CD4-positive, alpha-beta T cell treated with Interleukin-21 for 1 hour (primary cell): ENCODE measurements around the gene ATP5PB.

Experiments
- DNase-seq: peaks from one replicate; pipeline ENCODE4 v3.0.0-alpha.2; 2020

ATP5PB gene

DNA sequence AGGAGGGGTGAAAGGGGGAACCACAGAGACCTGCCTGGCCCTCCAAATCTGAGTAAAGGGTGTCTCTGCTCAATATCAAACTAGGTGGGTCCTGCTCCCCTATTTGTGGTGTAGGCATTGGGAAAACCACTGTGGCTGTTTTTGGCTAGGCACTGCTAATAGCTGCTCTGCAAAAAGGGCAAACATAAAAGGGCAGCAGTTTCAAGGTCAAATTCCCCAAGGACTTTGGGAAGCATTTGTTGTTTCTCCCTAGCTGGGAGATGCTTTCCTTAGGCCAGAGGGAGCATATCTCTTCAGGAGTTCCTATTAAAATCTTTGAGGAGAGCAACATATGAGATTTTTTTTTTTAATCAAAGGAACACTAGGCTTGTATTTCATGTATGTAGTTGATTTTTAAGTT is 26.9 kb downstream of the ATP5PB start:
- no peak for DNase-seq

DNA sequence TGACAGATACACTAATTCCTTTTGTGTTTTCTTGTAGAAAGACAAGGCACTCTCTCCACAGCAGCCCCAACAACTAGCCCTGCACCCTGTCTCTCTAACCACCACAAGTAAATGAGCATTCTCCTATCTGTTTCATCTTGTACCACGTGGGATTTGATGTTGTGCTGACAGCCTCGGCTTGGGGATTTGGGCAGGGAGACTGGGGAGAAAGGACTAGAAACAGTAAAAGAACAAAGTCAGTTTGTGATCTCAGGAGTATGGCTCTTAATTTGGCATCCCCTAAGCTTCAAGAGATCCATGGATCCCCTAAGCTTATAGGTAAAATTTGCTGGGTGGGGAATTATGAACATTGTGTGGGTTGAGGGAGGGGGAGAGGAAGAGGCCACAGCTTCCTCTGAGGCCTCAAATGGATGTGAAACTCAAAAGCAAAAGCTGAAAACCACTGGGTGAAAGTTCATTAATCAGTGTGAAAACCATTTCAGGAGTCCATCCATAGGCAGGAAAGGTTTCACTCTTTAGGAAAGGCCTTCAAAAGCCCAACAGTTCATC is 27.6 kb downstream of the ATP5PB start:
- DNase-seq, result peak; percentile 61

DNA sequence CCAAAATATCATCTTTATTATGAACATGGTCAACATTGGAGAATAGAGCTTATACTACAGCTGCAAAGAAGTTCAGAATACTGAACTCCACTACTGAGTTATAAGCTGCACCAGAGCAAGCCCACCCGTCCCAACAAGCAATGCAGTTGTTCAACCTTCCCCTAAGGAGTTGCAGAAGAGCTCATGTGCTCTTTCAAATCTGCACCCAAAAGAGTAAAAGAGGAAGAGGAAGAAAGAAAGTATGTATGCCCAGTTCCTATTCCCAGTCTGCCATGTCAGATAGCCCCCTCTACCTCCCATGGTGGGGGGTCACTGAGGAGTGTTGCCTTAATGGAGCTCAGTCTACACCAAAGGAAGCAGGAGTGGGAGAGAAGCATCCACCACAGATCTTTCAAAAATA is 31.4 kb downstream of the ATP5PB start:
- DNase-seq, result no peak

DNA sequence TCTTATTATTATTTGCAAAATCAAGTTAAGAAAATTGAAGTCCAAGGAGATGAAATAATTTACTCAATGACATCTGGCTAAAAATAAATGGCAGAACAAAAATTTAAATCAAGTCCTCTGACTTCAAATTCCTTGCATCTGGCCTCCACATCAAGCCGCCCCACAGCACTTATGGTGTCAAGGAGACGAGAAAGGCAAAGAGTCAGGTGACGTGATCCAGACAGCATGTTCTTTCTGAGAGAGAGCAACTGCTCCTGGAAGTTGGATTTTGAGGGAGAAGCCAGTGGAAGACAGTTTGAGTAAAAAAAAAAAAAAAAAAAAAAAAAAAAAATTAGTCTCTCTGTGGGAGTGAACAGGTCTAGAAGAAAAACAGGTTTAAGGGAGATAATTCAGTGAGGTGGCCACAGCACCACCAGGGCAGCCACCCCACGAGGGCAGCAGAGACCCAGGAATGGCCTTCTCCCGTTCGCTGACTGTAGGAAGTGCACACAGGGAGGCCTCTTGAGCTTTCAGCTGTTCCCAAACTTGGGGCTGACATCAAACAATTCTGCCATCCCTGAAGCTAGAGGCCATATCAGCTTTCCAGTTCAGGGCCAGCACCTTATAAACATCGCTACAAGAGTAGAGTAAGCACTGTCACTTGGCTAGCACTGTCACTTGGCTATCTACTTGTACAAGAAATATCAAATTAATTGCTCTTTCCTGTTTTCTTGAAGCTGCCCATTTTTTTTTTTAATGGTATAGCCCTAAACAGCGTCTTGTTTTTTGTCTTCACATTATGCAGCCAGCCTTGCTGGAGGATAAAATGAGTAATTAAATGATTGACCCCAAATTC is 32.3 kb downstream of the ATP5PB start:
- DNase-seq, result peak; percentile 67

DNA sequence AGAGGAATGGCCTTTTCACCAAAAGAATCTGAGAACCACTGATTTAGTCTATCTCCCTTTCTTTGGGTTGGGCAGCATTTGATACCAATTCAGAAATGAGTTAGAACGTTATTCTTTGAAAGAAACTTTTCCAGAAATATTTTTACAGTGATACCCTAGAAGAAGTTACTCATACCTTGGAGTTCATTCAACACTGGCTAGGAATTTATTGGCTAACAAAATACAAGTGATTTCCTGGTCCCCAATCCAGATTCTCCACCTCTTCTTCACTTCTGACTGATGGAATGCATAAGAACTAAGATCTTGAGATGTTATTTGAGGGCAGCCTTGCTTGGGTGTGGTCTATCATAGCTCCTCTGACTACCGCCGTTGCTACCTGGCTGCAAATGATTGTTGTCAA is 33.9 kb downstream of the ATP5PB start:
- no peak for DNase-seq

DNA sequence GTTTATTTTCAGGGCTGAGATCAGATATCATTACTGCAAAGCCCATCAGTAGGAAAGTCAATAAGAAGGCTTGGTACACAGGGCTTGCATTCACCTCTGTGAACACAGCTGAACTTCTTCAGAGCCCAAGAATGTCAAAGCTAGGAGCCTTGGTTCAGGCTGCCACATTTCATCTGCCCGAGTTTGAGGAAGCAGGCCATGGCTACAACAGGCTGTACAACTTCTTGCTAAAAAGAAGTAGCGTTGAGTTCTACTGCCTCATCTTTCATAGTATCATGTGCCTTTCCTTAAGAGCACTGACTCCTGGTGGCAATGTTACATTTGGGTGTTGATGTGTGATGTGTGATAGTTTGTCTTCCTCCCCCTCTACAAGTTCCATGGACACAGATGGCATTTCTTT is 34.6 kb downstream of the ATP5PB start:
- DNase-seq, result no peak

DNA sequence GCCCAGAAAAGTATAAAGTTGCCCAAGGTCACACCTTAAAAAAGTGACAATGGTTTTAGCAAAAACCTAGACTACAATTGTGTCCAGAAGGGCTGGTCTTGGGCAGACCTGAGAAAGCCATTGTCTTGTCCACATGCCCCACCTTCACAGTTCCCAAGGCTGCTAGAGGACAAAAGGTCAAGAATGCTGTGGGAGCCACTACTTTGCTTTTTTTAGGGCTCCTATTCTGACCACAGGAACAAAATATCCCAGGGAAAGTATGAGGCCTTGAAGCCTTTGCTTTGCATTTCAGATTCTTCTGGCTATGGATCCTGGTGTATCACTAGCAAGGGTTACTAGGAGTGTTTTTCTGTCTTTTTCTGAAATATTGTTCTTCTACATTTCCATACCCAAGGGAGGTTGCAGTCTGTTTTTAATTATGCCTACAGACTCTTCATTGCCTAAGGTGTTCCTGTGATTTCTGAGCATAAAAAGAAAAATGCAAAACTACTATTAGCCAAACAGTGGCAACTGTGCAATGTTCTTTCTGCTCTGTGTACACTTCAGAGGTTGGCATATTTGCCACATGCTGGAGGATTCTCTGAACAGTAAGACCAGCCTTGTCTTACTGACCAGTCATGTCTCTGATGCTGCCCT is 35.2 kb downstream of the ATP5PB start:
- DNase-seq, result no peak

DNA sequence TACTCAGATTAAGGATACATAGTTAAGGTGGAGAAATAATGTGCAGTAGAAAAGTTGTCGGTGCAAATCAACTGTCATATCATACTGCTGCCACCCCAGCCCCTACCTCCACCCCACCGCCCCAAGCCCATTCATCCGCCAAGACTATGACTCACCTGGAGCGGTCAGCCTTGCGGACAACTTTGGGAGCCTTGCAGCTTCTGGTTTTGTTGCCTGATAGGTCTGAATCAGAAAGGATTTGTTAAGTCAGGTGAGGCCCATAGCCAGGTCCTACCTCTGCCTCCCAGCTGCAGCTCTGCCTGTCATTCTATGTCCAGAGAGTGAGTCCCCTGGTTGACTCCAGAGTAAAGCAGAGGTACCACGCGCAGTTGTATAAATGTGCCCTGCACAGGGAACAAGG is 37.2 kb downstream of the ATP5PB start:
- DNase-seq, result no peak

DNA sequence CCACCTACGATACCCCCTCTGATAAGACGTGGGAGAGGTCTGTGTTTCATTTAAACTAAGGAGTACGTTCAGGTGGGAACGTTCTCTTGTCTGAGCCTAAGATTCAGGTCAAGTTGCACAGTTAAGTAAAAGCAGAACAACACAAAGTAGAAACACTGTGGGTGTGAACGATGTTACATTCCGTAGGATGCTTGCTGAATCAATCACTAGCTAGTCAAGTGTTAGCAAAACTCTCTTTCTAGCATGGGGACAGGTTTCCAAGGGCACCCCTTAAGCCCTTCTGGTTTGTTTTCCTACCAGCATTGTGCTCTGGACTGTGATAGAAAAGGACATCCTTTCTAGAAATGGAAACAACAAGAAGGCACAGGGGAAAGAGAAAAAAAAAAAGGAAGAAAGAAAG is 37.9 kb downstream of the ATP5PB start:
- no peak for DNase-seq

DNA sequence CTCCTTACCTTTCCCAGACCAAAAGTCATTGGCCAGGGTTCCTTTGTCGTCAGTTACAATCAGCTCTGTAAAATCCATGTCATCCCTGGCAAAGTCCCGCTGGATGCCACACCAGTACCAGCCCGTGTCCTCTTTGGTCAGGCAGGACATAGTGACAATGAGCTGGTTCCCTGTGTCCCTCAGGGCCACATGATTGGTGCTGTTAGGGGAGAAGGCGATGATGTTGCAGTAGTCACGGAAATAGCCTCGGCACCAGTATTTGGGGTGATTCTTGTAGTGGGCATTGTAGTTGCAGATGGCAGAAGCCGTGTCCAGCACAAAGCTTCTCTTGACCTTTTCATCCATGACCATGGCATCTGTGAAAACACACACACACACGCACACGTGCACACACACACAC is 39.4 kb downstream of the ATP5PB start:
- DNase-seq, result no peak

DNA sequence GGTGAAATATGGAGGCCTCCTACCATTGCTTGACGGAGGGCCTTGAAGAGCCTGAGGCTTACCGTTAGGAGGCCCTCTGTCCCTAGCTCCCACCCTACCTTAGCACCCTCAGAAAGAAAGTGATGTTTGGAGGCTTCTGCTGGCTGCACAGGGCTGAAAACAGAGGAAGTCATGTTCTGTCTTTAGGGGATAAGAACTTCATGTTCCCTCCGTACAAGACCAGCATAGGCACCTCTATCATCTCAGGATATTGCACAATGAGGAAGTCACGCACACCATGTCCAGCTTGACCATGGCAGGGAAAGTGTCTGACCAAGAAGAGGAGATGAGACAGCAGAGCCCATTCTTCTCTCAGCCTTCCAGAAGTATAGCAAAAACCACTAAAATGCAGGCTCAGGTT is 40.3 kb downstream of the ATP5PB start:
- no peak for DNase-seq

DNA sequence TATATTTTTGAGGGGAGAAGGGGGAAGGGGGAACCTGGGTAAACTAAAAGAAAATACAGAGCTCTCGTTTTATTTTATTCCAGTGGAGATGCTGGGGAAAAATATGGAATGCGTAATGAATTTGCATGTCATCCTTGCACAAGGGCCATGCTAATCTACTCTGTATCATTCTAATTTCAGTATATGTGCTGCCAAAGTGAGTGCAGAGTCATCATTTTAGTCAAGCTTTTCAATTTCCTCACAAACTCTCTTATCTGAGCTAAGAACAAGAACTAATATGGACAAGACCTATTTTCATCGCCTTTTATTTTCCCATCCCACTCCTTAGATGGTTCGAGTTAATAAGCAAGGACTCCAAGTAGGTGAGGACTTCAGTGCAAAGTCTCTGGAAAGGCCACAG is 41.0 kb downstream of the ATP5PB start:
- DNase-seq, result no peak

DNA sequence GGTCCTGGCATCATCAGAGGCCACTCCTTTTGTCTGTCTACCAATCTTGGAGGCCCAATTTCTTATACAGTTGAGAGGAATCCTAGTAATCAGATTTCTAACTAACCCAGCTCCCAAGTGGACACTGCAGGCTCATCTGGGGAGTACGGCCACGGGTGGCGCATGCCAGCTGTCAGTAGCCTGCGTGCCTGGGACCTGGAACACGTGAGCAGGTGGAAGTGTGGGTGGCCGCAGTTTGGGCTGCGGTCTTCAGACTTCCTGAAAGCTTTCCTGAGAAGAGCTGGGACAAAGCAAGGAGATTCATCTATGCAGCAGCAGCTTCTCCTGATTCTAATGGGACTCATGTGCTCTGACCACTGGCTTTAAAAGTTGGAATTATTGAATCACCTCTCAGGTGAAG is 41.8 kb downstream of the ATP5PB start:
- no peak for DNase-seq

DNA sequence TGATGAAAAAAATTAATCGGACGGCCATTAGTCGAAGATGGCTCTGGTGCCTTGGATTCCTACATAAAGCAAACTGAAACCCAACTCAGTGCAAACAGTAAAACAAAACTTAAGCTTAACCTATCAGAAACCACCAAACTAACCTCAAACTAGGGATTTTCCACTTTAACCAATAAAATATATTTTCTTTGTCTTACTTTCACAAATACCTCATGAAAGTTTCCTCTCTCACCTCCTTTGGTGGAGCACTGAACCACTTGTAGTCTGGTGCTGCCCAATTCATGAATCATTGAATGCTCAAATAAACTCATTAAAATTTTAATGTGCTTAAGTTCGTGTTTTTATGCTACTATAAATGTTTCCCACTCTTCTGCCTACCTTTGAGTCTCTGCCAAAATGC is 47.1 kb downstream of the ATP5PB start:
- DNase-seq, result no peak

DNA sequence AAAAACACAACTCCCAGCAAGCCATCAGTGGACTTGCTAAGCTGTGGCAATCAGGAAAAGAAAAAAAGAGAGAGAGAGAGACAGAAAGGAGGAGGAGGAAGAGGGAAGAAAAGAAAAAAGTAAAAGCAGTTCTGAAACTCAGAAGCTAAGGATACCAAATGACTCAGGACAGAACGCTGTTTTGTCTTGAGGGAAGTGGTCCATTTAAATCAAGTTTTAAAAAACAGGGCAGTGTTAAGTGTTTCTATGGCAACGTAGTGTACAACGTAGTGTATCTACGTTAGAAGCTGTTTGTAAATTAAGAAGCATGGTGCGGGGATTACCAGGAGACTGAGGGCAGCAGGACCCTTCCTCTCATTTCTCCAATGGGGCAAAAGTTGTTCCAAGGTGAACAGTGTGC is 48.3 kb downstream of the ATP5PB start:
- no peak for DNase-seq

DNA sequence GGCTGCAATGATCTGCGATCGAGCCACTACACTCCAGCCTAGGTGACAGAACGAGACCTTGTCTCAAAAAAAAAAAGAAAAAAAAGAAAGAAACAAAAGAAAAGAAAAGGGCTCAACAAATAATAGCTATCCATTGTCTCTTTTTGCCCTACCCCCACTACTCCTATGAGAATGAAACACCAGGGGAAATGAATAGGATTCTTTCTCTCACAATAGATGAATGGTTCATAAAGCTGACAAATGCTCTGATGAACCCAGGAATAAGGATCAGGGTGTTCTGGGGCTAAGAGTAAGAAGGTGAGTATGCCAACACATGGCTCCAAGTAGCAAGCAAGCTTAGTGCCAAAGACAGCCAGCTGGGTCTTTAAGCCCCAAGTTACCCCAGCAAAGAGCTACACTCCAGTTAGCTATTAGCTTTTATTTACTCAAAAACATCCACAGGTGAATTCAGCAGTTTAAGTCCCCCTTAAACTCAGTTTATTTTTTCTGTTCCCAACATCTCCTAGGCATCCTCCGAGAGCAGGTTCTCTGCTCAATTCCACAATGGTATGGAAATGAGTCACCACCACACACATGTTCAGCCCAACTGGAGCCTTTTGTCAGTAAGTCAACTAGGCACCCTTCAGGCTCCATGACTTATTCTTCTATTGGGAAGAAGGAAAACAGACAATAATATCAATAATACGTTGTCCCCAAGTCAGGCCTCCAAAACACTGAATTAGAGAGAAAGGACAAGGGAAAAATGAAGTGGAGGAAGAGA is 49.9 kb downstream of the ATP5PB start:
- no peak for DNase-seq

DNA sequence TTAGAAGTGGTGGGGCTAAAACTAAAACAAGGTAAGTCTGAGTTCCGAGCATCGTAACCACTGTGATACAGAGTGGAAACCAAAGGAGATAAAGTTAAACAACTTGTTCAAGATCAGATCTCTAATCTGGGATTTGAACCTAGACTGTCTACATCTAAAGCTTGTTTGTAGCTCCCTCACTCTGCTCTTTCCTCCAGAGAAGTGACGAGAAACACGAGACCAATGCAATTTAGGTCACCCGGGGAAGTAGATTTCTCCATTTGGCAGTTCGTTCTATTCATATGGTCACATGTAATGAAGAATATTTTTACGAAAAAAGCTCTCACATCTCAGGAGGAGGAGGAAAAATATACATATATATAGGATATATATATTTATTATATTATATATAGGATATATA is 52.4 kb downstream of the ATP5PB start:
- no peak for DNase-seq

DNA sequence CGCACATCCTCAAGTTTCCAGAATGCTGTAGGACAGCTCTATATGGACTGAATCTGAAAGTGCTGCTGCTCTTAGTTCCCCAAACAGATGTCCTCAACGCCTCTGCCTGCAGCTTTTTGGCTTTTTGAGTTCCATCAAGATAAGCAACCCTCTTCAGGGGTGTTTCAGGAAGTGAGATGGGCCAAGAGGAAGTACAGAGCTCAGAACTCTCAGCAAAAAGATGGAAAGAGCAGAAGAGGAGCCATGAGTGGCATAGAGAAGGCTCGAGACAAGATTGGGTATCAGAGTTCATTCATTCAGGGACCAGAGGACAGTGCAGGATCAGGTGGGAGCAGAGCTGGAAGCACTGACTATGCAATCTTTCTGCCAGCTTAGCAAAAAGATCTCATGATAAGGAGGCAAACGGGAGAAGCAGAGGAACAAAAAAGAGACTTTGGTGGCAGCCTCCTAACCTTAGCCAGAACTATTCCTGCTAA is 54.4 kb downstream of the ATP5PB start, which contains the start of the genes ADORA3 and TMIGD3:
Gene ADORA3, minus strand, starts transcription at position 49 of the 476 bp plus-strand sequence. CDS start 279 bp downstream, outside the sequence.
Gene TMIGD3, minus strand, starts transcription at position 49 of the 476 bp plus-strand sequence. CDS start 279 bp downstream, outside the sequence.
- no peak for DNase-seq

DNA sequence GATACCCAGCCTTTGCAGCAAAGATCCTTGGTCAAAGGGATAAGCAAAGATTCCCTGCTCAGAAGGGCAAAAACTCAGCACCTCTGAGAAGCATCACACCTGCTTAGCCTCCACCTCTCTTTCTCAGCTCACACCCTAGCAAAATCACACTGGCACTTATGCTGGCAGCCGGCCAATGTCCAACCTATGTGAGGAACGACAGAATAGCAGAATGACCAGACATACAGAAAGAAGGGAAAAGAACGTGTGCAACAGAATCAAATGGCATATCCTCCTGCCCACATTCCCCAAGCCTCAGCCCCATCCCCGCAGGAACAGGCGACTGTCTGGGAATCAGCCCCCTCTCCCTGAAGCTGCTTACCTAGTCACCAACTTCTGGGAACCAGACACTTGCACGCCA is 54.8 kb downstream of the ATP5PB start:
- DNase-seq, result no peak

DNA sequence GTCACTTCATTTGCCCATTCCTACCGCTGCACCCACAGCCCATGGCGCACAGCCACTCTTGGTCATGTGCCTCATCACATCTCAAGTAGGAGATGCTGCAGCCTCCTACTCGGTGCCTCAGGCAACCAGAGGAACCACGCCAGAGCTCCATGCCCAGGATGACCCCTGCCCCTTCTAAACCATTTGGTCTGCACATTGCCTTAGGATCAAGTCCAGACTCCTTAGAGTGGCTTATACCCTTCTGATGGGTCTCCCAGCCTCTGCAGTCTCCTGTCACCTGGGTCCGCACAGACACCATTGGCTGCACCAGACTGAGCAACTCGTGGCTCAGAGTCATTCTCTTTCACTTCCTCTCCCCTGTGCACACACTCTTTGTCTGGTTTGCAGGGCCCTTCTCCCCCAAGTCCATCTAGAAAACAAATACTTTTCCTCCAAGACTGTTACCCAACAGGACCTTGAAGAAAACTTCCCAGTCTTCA is 56.4 kb downstream of the ATP5PB start:
- DNase-seq, result no peak

DNA sequence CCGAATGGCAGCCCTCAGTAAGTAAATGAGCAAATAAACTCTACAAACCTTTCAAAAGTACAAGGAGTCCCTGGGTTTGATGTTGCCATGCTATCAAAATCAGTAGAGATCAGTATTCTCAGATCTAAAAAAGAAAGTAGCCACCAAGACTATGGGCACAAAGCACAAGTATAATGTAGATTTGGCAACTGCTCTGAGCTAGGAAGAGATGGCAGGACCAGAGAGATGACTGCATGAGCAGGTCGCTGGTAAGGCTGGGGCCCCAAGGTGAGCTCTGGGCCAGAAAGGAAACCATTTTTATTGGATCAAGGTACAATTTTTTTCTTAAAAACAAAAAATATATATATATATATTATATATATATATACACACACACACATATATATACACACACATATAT is 57.3 kb downstream of the ATP5PB start:
- DNase-seq, result no peak

DNA sequence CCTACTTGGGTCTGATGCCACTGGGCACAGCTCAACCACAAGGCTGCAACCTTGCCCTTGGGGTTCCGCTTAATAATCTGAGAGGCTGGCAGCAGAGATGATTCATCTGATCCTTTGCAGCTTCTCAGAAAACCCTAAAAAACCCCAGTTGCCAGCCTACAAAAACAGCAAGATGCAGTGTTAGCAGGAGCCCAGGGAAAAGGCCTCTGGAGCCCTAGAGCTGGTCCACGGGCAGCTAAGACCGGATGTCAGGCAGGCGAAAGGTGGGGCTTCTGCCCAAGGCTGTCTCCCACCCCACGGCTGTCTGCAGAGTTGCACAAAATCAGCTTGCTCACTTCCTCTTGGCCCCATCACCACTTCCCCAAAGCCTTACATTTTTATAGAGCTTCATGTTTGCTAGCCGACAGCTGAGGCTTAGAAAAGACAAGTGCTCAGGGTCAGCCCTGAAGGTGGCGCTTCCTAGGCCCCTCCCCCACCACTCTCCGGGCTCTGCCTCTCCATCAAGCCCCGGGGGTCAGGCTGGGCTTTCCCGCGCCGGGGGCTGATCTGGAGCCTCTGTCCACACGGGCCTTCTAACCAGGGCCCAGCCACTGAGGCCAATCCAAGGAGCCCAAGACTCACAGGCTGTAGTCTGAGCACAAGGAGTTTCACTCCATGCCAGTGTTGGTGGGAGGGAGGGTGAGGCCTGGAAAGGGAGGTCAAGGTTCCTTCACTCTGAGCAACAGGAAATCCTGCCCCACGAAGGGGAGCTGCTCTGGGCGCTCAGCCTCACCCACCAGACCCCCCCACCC is 58.3 kb downstream of the ATP5PB start:
- peak; percentile 68 for DNase-seq
